HCT116 (cell line): Measurements from ENCODE around the gene DLEC1. TPM values are rescaled to one million over a fixed set of nuclear protein-coding genes. Genes with fewer than 3 reads are reported as not detected.

Source experiments
- ATAC-seq: fragments of 200-7000 bp; cut with Tn5 transposase; 2 replicates; pipeline ENCODE4 v1.9.1; 2020; ENCODE audit warnings: mild to moderate bottlenecking, moderate library complexity
- BruUV-seq: library from RNA; stranded (reverse); fragments of 400-500 nt; replicated peaks from 2 replicates; lab custom pipeline; 2021; lab: Mats Ljungman, UMichigan
- CTCF ChIA-PET: fragments of 300-600 bp; sonication (Branson Sonifier 250); formaldehyde crosslinking; loops from one replicate; lab custom pipeline; 2021; ENCODE audit warnings: antibody characterized with exemption; lab: Charles Lee
- POLR2A ChIA-PET: fragments of 300-600, 350-600 bp; sonication (Branson Sonifier 250); formaldehyde crosslinking; loops from one replicate; lab custom pipeline; 2021; ENCODE audit warnings: antibody characterized with exemption; lab: Charles Lee
- RAD21 ChIA-PET, 2 experiments: fragments of 300-600 bp; sonication (Branson Sonifier 250); formaldehyde crosslinking; loops; one replicate each; lab custom pipeline; 2023; ENCODE audit warnings: low total read pairs in 2 of 2; ENCODE audit not compliant: uncharacterized antibody in 2 of 2, unreplicated experiment in 2 of 2, low non-redundant PET in 1 of 2; lab: Charles Lee
- DNase-seq: peaks from one replicate; pipeline ENCODE4 v3.0.0-alpha.2; 2010; ENCODE audit warnings: low read depth, low spot score
- H2AFZ ChIP-seq: fragments of 200-600 bp; shearing (Covaris generic), sonication (generic); 2 replicates; pipeline ENCODE4 v1.6.1; 2017; ENCODE audit warnings: low read depth, mixed run types, mixed read lengths, antibody characterized with exemption, low read length; ENCODE audit not compliant: poor library complexity, severe bottlenecking
- H3K27ac ChIP-seq: 2 replicates; pipeline ENCODE4 v1.5.1; 2012; ENCODE audit warnings: low read depth, low read length
- H3K27me3 ChIP-seq: fragments of 200-600 bp; sonication (generic); 2 replicates; pipeline ENCODE4 v1.6.1; 2016; ENCODE audit warnings: mixed run types, low read length, mixed read lengths; ENCODE audit not compliant: insufficient read depth
- H3K36me3 ChIP-seq, 2 experiments: fragments of 200-500 bp in 1 of 2; fragments of 200-600 bp in 1 of 2; sonication (Bioruptor generic) in 1 of 2; sonication (generic) in 1 of 2; 2 replicates each; pipeline versions ENCODE4 v1.5.1 to v1.6.1; 2014 to 2016; ENCODE audit warnings: low read length in 2 of 2, inconsistent platforms in 1 of 2, mixed read lengths in 1 of 2, mixed run types in 1 of 2; ENCODE audit not compliant: insufficient read depth in 2 of 2, control insufficient read depth in 1 of 2
- H3K4me1 ChIP-seq, 2 experiments: fragments of 200-600 bp in 1 of 2; sonication (generic) in 1 of 2; 2 replicates each; pipeline versions ENCODE4 v1.5.1 to v1.6.1; 2012 to 2017; ENCODE audit warnings: low read length in 2 of 2, inconsistent platforms in 1 of 2, mild to moderate bottlenecking in 1 of 2, mixed read lengths in 1 of 2, mixed run types in 1 of 2, moderate library complexity in 1 of 2; ENCODE audit not compliant: insufficient read depth in 2 of 2, control insufficient read depth in 1 of 2
- H3K4me2 ChIP-seq: fragments of 200-600 bp; sonication (generic); 2 replicates; pipeline ENCODE4 v1.6.1; 2017; ENCODE audit warnings: mixed run types, low read length, mixed read lengths
- H3K4me3 ChIP-seq, 2 experiments: fragments of 200-600 bp in 1 of 2; sonication (generic) in 1 of 2; replicated peaks in 1 of 2; 2 replicates each; pipeline ENCODE4 v1.5.1; 2011 to 2016; ENCODE audit warnings: low read length in 2 of 2, control low read depth in 1 of 2, low read depth in 1 of 2, mild to moderate bottlenecking in 1 of 2, mixed read lengths in 1 of 2, mixed run types in 1 of 2
- H3K79me2 ChIP-seq: fragments of 200-600 bp; sonication (generic); 2 replicates; pipeline ENCODE4 v1.6.1; 2017; ENCODE audit warnings: mild to moderate bottlenecking, mixed run types, low read length, moderate library complexity, mixed read lengths; ENCODE audit not compliant: insufficient read depth
- H3K9ac ChIP-seq: fragments of 200-600 bp; sonication (generic); 2 replicates; pipeline ENCODE4 v1.6.1; 2016; ENCODE audit warnings: low read length, mixed read lengths
- H3K9me2 ChIP-seq: fragments of 200-600 bp; sonication (generic), shearing (Covaris generic); 2 replicates; pipeline ENCODE4 v1.6.1; 2017; ENCODE audit warnings: mixed run types, mild to moderate bottlenecking, moderate library complexity; ENCODE audit not compliant: insufficient read depth
- H3K9me3 ChIP-seq, 2 experiments: fragments of 200-500 bp in 1 of 2; fragments of 200-600 bp in 1 of 2; sonication (Bioruptor generic) in 1 of 2; sonication (generic) in 1 of 2; 2 replicates each; pipeline ENCODE4 v1.6.1; 2014 to 2017; ENCODE audit warnings: low read length in 2 of 2, mixed read lengths in 2 of 2, inconsistent platforms in 1 of 2, low read depth in 1 of 2, mild to moderate bottlenecking in 1 of 2, mixed run types in 1 of 2, moderate library complexity in 1 of 2; ENCODE audit not compliant: control insufficient read depth in 1 of 2, insufficient read depth in 1 of 2
- H4K20me1 ChIP-seq: fragments of 200-600 bp; sonication (generic), shearing (Covaris generic); 2 replicates; pipeline ENCODE4 v1.6.1; 2017; ENCODE audit warnings: mixed run types, mild to moderate bottlenecking, moderate library complexity; ENCODE audit not compliant: insufficient read depth
- CBX3 ChIP-seq: IDR thresholded peaks from 2 replicates; pipeline ENCODE4 v1.6.1; 2012; ENCODE audit warnings: low read depth
- CEBPB ChIP-seq: IDR thresholded peaks from 2 replicates; pipeline ENCODE4 v1.6.1; 2012; ENCODE audit warnings: low read depth
- CTCF ChIP-seq, 3 experiments: fragments of 200-600 bp in 1 of 3; sonication (generic) in 1 of 3; IDR thresholded peaks in 2 of 3; conservative IDR thresholded peaks in 1 of 3; 2 replicates each; pipeline ENCODE4 v1.5.1; 2012 to 2017; ENCODE audit warnings: low read depth in 2 of 3, low read length in 2 of 3, antibody characterized with exemption in 1 of 3, borderline replicate concordance in 1 of 3, control low read depth in 1 of 3, mild to moderate bottlenecking in 1 of 3, mixed read lengths in 1 of 3, mixed run types in 1 of 3, moderate library complexity in 1 of 3; ENCODE audit not compliant: insufficient read depth in 1 of 3
- EGR1 ChIP-seq: IDR thresholded peaks from 2 replicates; pipeline ENCODE4 v1.6.1; 2012; ENCODE audit warnings: low read depth
- EZH2 ChIP-seq: fragments of 200-600 bp; sonication (generic); IDR thresholded peaks from 2 replicates; pipeline ENCODE4 v1.6.1; 2017; ENCODE audit warnings: antibody characterized with exemption, mixed run types
- EZH2phosphoT487 ChIP-seq: fragments of 200-600 bp; IDR thresholded peaks from 2 replicates; pipeline ENCODE4 v1.6.1; 2018; ENCODE audit warnings: antibody characterized with exemption, borderline replicate concordance
- FOSL1 ChIP-seq: IDR thresholded peaks from 2 replicates; pipeline ENCODE4 v1.6.1; 2012; ENCODE audit warnings: low read depth
- JUND ChIP-seq: IDR thresholded peaks from 2 replicates; pipeline ENCODE4 v1.6.1; 2012
- MAX ChIP-seq: IDR thresholded peaks from 2 replicates; pipeline ENCODE4 v1.6.1; 2012
- POLR2A ChIP-seq: IDR thresholded peaks from 2 replicates; pipeline ENCODE4 v1.7.0; 2011; ENCODE audit warnings: borderline replicate concordance; ENCODE audit not compliant: insufficient read depth, insufficient read length; ENCODE audit errors: extremely low read depth
- POLR2AphosphoS5 ChIP-seq: IDR thresholded peaks from 2 replicates; pipeline ENCODE4 v1.6.1; 2011; ENCODE audit warnings: mild to moderate bottlenecking, low read depth, low read length, moderate library complexity
- RAD21 ChIP-seq: IDR thresholded peaks from 2 replicates; pipeline ENCODE4 v1.6.1; 2012; ENCODE audit warnings: low read depth, mild to moderate bottlenecking
- REST ChIP-seq: IDR thresholded peaks from 2 replicates; pipeline ENCODE4 v1.6.1; 2012; ENCODE audit warnings: low read depth
- SIN3A ChIP-seq: IDR thresholded peaks from 2 replicates; pipeline ENCODE4 v1.6.1; 2012; ENCODE audit warnings: low read depth
- SP1 ChIP-seq: IDR thresholded peaks from 2 replicates; pipeline ENCODE4 v1.6.1; 2012; ENCODE audit warnings: low read depth
- TCF7L2 ChIP-seq: IDR thresholded peaks from 2 replicates; pipeline ENCODE4 v1.7.0; 2011; ENCODE audit warnings: borderline replicate concordance, inconsistent platforms; ENCODE audit not compliant: insufficient read depth, insufficient read length; ENCODE audit errors: extremely low read depth
- YY1 ChIP-seq: IDR thresholded peaks from 2 replicates; pipeline ENCODE4 v1.6.1; 2011; ENCODE audit warnings: low read length, low read depth, moderate library complexity, mild to moderate bottlenecking; ENCODE audit not compliant: insufficient replicate concordance; ENCODE audit errors: extremely low read depth
- ZBTB33 ChIP-seq: IDR thresholded peaks from 2 replicates; pipeline ENCODE4 v1.6.1; 2011; ENCODE audit warnings: mild to moderate bottlenecking, low read length, moderate library complexity; ENCODE audit not compliant: insufficient replicate concordance; ENCODE audit errors: extremely low read depth
- ZFX ChIP-seq: fragments of 450-650 bp; IDR thresholded peaks from 2 replicates; pipeline ENCODE4 v1.6.1; 2017
- ZNF274 ChIP-seq: fragments of 200-500 bp; sonication (Bioruptor generic); IDR thresholded peaks from 2 replicates; pipeline ENCODE4 v1.6.1; 2014; ENCODE audit warnings: mild to moderate bottlenecking, low read depth, low read length, inconsistent platforms
- intact Hi-C: fragments of 100-400 bp; cut with micrococcal nuclease; formaldehyde crosslinking; loops from 2 replicates; pipeline ENCODE4 v1.10.0; 2022
- total RNA-seq: library from RNA; stranded (reverse); gene quantifications from one replicate; pipeline ENCODE4 v1.2.1, GENCODE V29; 2021; ENCODE audit not compliant: unreplicated experiment

The DLEC1 gene
- total RNA-seq, 1 experiment from 2014 or later, result 0.61 TPM

- H3K4me2 ChIP-seq, result no peak overlapping the region
- ATAC-seq (no peak), DNase-seq (no peak)
- H3K27ac ChIP-seq, result no peak overlapping the region
- H2AFZ ChIP-seq, result no peak overlapping the region
- no peaks in the 10 kb centered on the region for H3K36me3 ChIP-seq
- H3K79me2 ChIP-seq, result no peaks in the 10 kb centered on the region
- H3K4me3 ChIP-seq, result no peak overlapping the region
- H3K4me1 ChIP-seq, result peaks cover 5 to 11% of the 10 kb centered on the region in 2 experiments; a peak in 3 of 4 replicates
- intact Hi-C loops, result loop anchor here (5.0 to 10.0 kb wide), 4 partner anchors 141 to 726 kb away; partner anchors contain the start of gene XYLB
- CTCF ChIA-PET, result interaction anchor here (1.5 to 1.7 kb wide), 2 partner anchors 7 to 228 kb away, joined by 5 to 6 read pairs; no protein-coding TSS in a partner anchor
- TF ChIP-seq REST (no peak), MAX (no peak), JUND (no peak), SP1 (no peak), EZH2 (no peak), SIN3A (no peak), ZFX (no peak), CBX3 (no peak), YY1 (no peak), TCF7L2 (no peak), POLR2AphosphoS5 (no peak), ZNF274 (no peak), CEBPB (no peak), ZBTB33 (no peak), CTCF (IDR thresholded peaks at IDR 0.05 in 2 of 3, conservative IDR thresholded peaks at IDR 0.05 in 1 of 3; ENCODE audit: borderline replicate concordance in 1 of 3, insufficient read depth in 1 of 3, low read depth in 2 of 3, low read length in 2 of 3) (no peak), EGR1 (no peak), FOSL1 (no peak), POLR2A (no peak), EZH2phosphoT487 (no peak), RAD21 (no peak)
- BruUV-seq, result no TSS peak
- RAD21 ChIA-PET, result no interaction called here
- H4K20me1 ChIP-seq, result no peaks in the 10 kb centered on the region
- POLR2A ChIA-PET, result no interaction called here
- no peak overlapping the region for H3K9ac ChIP-seq
- H3K9me2 ChIP-seq, result no peaks in the 10 kb centered on the region
- no peaks in the 10 kb centered on the region for H3K27me3 ChIP-seq
- H3K9me3 ChIP-seq, result no peaks in the 10 kb centered on the region
Measured at GRCh38 chr3:38115645-38116427, 76.8 kb downstream of the DLEC1 start.
